Endothelial cell of umbilical vein (primary cell): ENCODE data around the gene LCOR.

ENCODE experiments used
- EZH2 ChIP-seq: IDR thresholded peaks from 2 replicates; pipeline ENCODE4 v1.6.1; 2012; ENCODE audit warnings: borderline replicate concordance, low read depth, mild to moderate bottlenecking, moderate library complexity, low read length, inconsistent platforms; ENCODE audit not compliant: severe bottlenecking
- FOS ChIP-seq: IDR thresholded peaks from 2 replicates; pipeline ENCODE4 v1.6.1; 2011; ENCODE audit warnings: mild to moderate bottlenecking, low read length, moderate library complexity, borderline replicate concordance; ENCODE audit not compliant: insufficient read depth
- MYC ChIP-seq: IDR thresholded peaks from one replicate; pipeline ENCODE4 v1.6.1; 2011; ENCODE audit warnings: mild to moderate bottlenecking, low read depth, low read length
- POLR2A ChIP-seq: IDR thresholded peaks from 2 replicates; pipeline ENCODE4 v1.6.1; 2012; ENCODE audit warnings: low read depth, mild to moderate bottlenecking, control low read depth, low read length
- POLR2AphosphoS5 ChIP-seq: IDR thresholded peaks from 2 replicates; pipeline ENCODE4 v1.6.1; 2012; ENCODE audit warnings: low read depth, mild to moderate bottlenecking, control low read depth, low read length, moderate library complexity; ENCODE audit not compliant: insufficient read depth
- TF ChIP-seq, protein P1 (sequence below), 2 donors: IDR thresholded peaks; 1 replicate in 1 of 2; 2 replicates in 1 of 2; pipeline ENCODE4 v1.5.1; 2011; ENCODE audit warnings: low read length in 2 of 2, mild to moderate bottlenecking in 2 of 2, moderate library complexity in 2 of 2, control low read depth in 1 of 2, inconsistent platforms in 1 of 2, low read depth in 1 of 2; ENCODE audit not compliant: insufficient read depth in 1 of 2; ENCODE audit errors: extremely low read depth in 1 of 2
- TF ChIP-seq, protein P2 (sequence below): IDR thresholded peaks from 2 replicates; pipeline ENCODE4 v1.6.1; 2011; ENCODE audit not compliant: insufficient read depth, insufficient read length

DNA sequence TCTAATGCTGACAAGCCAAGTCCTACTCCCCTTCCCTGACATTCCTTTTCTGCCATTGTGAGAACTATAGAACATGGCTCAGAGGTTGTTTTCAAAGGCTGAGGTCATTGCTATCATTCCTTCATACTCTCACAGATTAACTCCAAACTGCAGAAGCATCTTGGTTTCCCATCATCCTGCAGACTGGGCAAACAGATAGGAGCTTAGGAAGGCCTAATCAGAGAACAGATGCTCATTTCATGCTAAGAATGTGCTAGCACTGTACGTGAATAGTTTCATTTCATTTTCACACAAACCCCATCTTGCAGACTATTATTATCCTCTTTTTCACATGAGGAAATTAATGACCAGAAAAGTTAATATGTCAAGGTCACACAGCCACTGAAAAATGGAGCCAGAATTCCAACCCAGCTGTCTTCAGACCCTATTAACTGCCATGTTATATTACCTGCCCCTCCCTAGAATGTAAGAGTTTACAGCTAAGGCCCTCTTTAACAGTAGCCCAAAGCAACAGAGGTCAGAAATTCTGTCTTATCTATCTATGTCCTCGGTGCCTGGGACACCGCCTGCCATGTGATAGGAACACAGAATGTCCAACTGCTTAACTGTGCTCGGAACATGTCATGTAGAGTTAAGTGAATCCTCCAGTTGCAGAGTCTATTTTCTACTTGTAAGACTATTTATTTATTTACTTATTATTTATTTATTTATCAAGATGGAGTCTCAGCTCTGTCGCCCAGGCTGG is 2.9 kb upstream of the LCOR start:
- TF ChIP-seq EZH2 (no peak), POLR2AphosphoS5 (no peak), POLR2A (no peak), MYC (no peak), FOS (no peak)
- TF ChIP-seq, protein P1, sequence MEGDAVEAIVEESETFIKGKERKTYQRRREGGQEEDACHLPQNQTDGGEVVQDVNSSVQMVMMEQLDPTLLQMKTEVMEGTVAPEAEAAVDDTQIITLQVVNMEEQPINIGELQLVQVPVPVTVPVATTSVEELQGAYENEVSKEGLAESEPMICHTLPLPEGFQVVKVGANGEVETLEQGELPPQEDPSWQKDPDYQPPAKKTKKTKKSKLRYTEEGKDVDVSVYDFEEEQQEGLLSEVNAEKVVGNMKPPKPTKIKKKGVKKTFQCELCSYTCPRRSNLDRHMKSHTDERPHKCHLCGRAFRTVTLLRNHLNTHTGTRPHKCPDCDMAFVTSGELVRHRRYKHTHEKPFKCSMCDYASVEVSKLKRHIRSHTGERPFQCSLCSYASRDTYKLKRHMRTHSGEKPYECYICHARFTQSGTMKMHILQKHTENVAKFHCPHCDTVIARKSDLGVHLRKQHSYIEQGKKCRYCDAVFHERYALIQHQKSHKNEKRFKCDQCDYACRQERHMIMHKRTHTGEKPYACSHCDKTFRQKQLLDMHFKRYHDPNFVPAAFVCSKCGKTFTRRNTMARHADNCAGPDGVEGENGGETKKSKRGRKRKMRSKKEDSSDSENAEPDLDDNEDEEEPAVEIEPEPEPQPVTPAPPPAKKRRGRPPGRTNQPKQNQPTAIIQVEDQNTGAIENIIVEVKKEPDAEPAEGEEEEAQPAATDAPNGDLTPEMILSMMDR (IDR thresholded peaks at IDR 0.05; ENCODE audit: extremely low read depth in 1 of 2, insufficient read depth in 1 of 2, low read depth in 1 of 2, low read length in 2 of 2) = no peak
- TF ChIP-seq, protein P2, sequence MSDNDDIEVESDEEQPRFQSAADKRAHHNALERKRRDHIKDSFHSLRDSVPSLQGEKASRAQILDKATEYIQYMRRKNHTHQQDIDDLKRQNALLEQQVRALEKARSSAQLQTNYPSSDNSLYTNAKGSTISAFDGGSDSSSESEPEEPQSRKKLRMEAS = no peak
